H1 (cell line): ENCODE data around the gene NFASC. TPM values are rescaled to one million over a fixed set of nuclear protein-coding genes. Genes with fewer than 3 reads are reported as not detected.
A peak's percentile ranks its signal among the peaks of the same experiment; 100 is the strongest.

ENCODE experiments used
- CTCF ChIA-PET: fragments of 300-600 bp; sonication (Branson Sonifier 250); formaldehyde crosslinking; loops from one replicate; lab custom pipeline; 2021; ENCODE audit not compliant: partially characterized antibody; lab: Charles Lee
- POLR2A ChIA-PET: fragments of 300-600 bp; sonication (Branson Sonifier 250); formaldehyde crosslinking; loops from one replicate; lab custom pipeline; 2021; ENCODE audit warnings: inconsistent platforms; ENCODE audit not compliant: partially characterized antibody; lab: Charles Lee
- DNase-seq, 2 experiments: peaks; one replicate each; pipeline versions ENCODE4 v3.0.0 to v3.0.0-alpha.2; 2010 to 2022; ENCODE audit warnings: low spot score in 2 of 2, low read depth in 1 of 2, mixed read lengths in 1 of 2
- FAIRE-seq: peaks from 2 replicates; lab custom pipeline; 2011; peaks lifted over from hg19 to GRCh38; lab: Jason Lieb, UNC
- H2AFZ ChIP-seq: 2 replicates; pipeline ENCODE4 v1.8.1; 2012; ENCODE audit warnings: low read length, inconsistent platforms
- H2AK5ac ChIP-seq: 2 replicates; pipeline ENCODE4 v1.6.1; 2013; ENCODE audit warnings: low read depth, low read length
- H2BK120ac ChIP-seq: replicated peaks from 2 replicates; pipeline ENCODE3; 2013; ENCODE audit warnings: low read depth, low read length, inconsistent platforms
- H2BK12ac ChIP-seq: 2 replicates; pipeline ENCODE4 v1.6.1; 2013; ENCODE audit warnings: low read depth, low read length
- H2BK15ac ChIP-seq: 2 replicates; pipeline ENCODE4 v1.6.1; 2013; ENCODE audit warnings: low read length
- H2BK20ac ChIP-seq: 2 replicates; pipeline ENCODE4 v1.6.1; 2013; ENCODE audit warnings: low read length
- H2BK5ac ChIP-seq: 2 replicates; pipeline ENCODE4 v1.6.1; 2013; ENCODE audit warnings: low read depth, low read length
- H3K14ac ChIP-seq: 2 replicates; pipeline ENCODE4 v1.6.1; 2013; ENCODE audit warnings: inconsistent platforms; ENCODE audit not compliant: insufficient read length
- H3K18ac ChIP-seq: 2 replicates; pipeline ENCODE4 v1.6.1; 2013; ENCODE audit warnings: low read length; ENCODE audit errors: extremely low read depth
- H3K23ac ChIP-seq: 2 replicates; pipeline ENCODE4 v1.6.1; 2013; ENCODE audit warnings: inconsistent platforms; ENCODE audit not compliant: insufficient read length
- H3K23me2 ChIP-seq: 2 replicates; pipeline ENCODE4 v1.6.1; 2013; ENCODE audit warnings: low read depth, low read length
- H3K27ac ChIP-seq: 2 replicates; pipeline ENCODE4 v1.6.1; 2011; ENCODE audit warnings: low read depth, low read length, inconsistent platforms
- H3K27me3 ChIP-seq, 4 experiments: replicated peaks in 1 of 4; 1 replicate in 1 of 4; 2 replicates in 3 of 4; pipeline versions ENCODE4 v1.6.1 to v1.8.1; 2011 to 2013; ENCODE audit warnings: low read length in 3 of 4, mild to moderate bottlenecking in 3 of 4, inconsistent platforms in 2 of 4, mixed read lengths in 2 of 4, moderate library complexity in 1 of 4; ENCODE audit not compliant: control insufficient read depth in 3 of 4, insufficient read depth in 3 of 4; ENCODE audit errors: extremely low read depth in 1 of 4
- H3K36me3 ChIP-seq, 4 experiments: 2 replicates each; pipeline versions ENCODE4 v1.6.1 to v1.8.1; 2011 to 2013; ENCODE audit warnings: mild to moderate bottlenecking in 4 of 4, low read length in 3 of 4, moderate library complexity in 2 of 4, control low read depth in 1 of 4, inconsistent platforms in 1 of 4; ENCODE audit not compliant: insufficient read depth in 4 of 4, control insufficient read depth in 2 of 4
- H3K4ac ChIP-seq: replicated peaks from 2 replicates; pipeline ENCODE3; 2013; ENCODE audit warnings: low read length, low read depth, mixed read lengths, inconsistent platforms; ENCODE audit not compliant: insufficient read length
- H3K4me1 ChIP-seq, 4 experiments: replicated peaks in 1 of 4; 1 replicate in 1 of 4; 2 replicates in 3 of 4; pipeline versions ENCODE4 v1.6.1 to v1.8.1; 2011 to 2013; ENCODE audit warnings: low read length in 3 of 4, inconsistent platforms in 2 of 4, mixed read lengths in 1 of 4; ENCODE audit not compliant: insufficient read depth in 4 of 4, control insufficient read depth in 3 of 4
- H3K4me2 ChIP-seq, 2 experiments: 2 replicates each; pipeline versions ENCODE4 v1.6.1 to v1.8.1; 2011 to 2013; ENCODE audit warnings: low read depth in 2 of 2, low read length in 2 of 2, control low read depth in 1 of 2, inconsistent platforms in 1 of 2, mild to moderate bottlenecking in 1 of 2; ENCODE audit not compliant: insufficient read depth in 1 of 2
- H3K4me3 ChIP-seq, 4 experiments: fragments of 200-600, 300-600 bp in 1 of 4; sonication (generic), shearing (Covaris generic), sonication (Bioruptor Twin) in 1 of 4; 2 replicates each; pipeline versions ENCODE4 v1.5.1 to v1.8.1; 2011 to 2016; ENCODE audit warnings: low read length in 4 of 4, low read depth in 3 of 4, control low read depth in 2 of 4, inconsistent platforms in 2 of 4, mild to moderate bottlenecking in 2 of 4, mixed read lengths in 1 of 4, moderate library complexity in 1 of 4; ENCODE audit not compliant: insufficient read depth in 2 of 4; ENCODE audit errors: extremely low read depth in 1 of 4
- H3K56ac ChIP-seq: replicated peaks from 2 replicates; pipeline ENCODE3; 2013; ENCODE audit warnings: low read depth, mild to moderate bottlenecking, mixed read lengths, low read length, inconsistent platforms; ENCODE audit not compliant: insufficient read length
- H3K79me1 ChIP-seq: 2 replicates; pipeline ENCODE4 v1.6.1; 2013; ENCODE audit warnings: low read depth, low read length, control low read depth
- H3K79me2 ChIP-seq, 2 experiments: 2 replicates each; pipeline versions ENCODE4 v1.6.1 to v1.8.1; 2012 to 2013; ENCODE audit warnings: low read length in 2 of 2, mild to moderate bottlenecking in 2 of 2, inconsistent platforms in 1 of 2; ENCODE audit not compliant: insufficient read depth in 2 of 2, control insufficient read depth in 1 of 2
- H3K9ac ChIP-seq, 4 experiments: replicated peaks in 1 of 4; 1 replicate in 1 of 4; 2 replicates in 3 of 4; pipeline versions ENCODE4 v1.6.1 to v1.8.1; 2011 to 2013; ENCODE audit warnings: low read depth in 3 of 4, low read length in 3 of 4, control low read depth in 2 of 4, mild to moderate bottlenecking in 2 of 4, moderate library complexity in 2 of 4, inconsistent platforms in 1 of 4; ENCODE audit errors: extremely low read depth in 1 of 4
- H3K9me3 ChIP-seq, 2 experiments: 2 replicates each; pipeline versions ENCODE4 v1.6.1 to v1.8.1; 2012 to 2013; ENCODE audit warnings: mild to moderate bottlenecking in 2 of 2, moderate library complexity in 2 of 2, control low read depth in 1 of 2, inconsistent platforms in 1 of 2, low read depth in 1 of 2, low read length in 1 of 2, mixed read lengths in 1 of 2; ENCODE audit not compliant: insufficient read depth in 2 of 2
- H4K20me1 ChIP-seq, 2 experiments: replicated peaks in 1 of 2; 2 replicates each; pipeline versions ENCODE3 to v1.8.1; 2011 to 2013; ENCODE audit warnings: inconsistent platforms in 2 of 2, low read length in 2 of 2, mild to moderate bottlenecking in 1 of 2; ENCODE audit not compliant: insufficient read depth in 2 of 2, control insufficient read depth in 1 of 2
- H4K5ac ChIP-seq: 2 replicates; pipeline ENCODE4 v1.6.1; 2013; ENCODE audit warnings: low read length, low read depth, mixed read lengths, inconsistent platforms; ENCODE audit not compliant: insufficient read length
- H4K8ac ChIP-seq: 2 replicates; pipeline ENCODE4 v1.8.0; 2013; ENCODE audit warnings: mild to moderate bottlenecking, moderate library complexity, low read length, inconsistent platforms; ENCODE audit not compliant: insufficient read depth; ENCODE audit errors: extremely low read depth
- H4K91ac ChIP-seq: replicated peaks from 2 replicates; pipeline ENCODE3; 2013; ENCODE audit warnings: low read length, mixed read lengths, inconsistent platforms; ENCODE audit not compliant: insufficient read length
- CEBPB ChIP-seq: IDR thresholded peaks from 2 replicates; pipeline ENCODE4 v1.6.1; 2012; ENCODE audit warnings: low read depth, low read length
- CHD1 ChIP-seq: IDR thresholded peaks from 2 replicates; pipeline ENCODE4 v1.6.1; 2012; ENCODE audit warnings: low read depth, low read length, improper control_type of control experiment
- CTBP2 ChIP-seq: IDR thresholded peaks from 2 replicates; pipeline ENCODE4 v1.7.0; 2011; ENCODE audit warnings: borderline replicate concordance, mild to moderate bottlenecking, moderate library complexity, mixed read lengths, low read length; ENCODE audit not compliant: insufficient read depth, insufficient read length
- GABPA ChIP-seq: IDR thresholded peaks from 2 replicates; pipeline ENCODE4 v1.6.1; 2011; ENCODE audit warnings: mild to moderate bottlenecking, low read length, moderate library complexity, borderline replicate concordance; ENCODE audit not compliant: insufficient read depth
- SP1 ChIP-seq: IDR thresholded peaks from 2 replicates; pipeline ENCODE4 v1.6.1; 2011; ENCODE audit warnings: low read depth, low read length
- WGBS, 2 experiments: shearing (Covaris generic) in 1 of 2; methylation state at CpG; one replicate each; pipeline versions ENCODE4 v1.1.6 to v1.1.7; 2013 to 2015; ENCODE audit warnings: low lambda C conversion rate in 2 of 2, mixed read lengths in 2 of 2, inconsistent platforms in 1 of 2, low coverage in 1 of 2, missing lambda C conversion rate in 1 of 2; ENCODE audit not compliant: insufficient replicate concordance in 2 of 2, insufficient coverage in 1 of 2, insufficient read length in 1 of 2; ENCODE audit errors: extremely low coverage in 1 of 2, missing lambda C conversion rate in 1 of 2; 5-methylcytosine and 5-hydroxymethylcytosine counted together
- polyA plus RNA-seq, 7 experiments: library from polyadenylated mRNA; depleted of rRNA in 3 of 7; stranded (reverse) in 5 of 7; unstranded in 2 of 7; fragments of >200 nt in 5 of 7; fragments of 200-250 nt in 2 of 7; gene quantifications; 1 replicate in 5 of 7; 2 replicates in 1 of 7; 4 replicates in 1 of 7; pipeline versions ENCODE4 v1.2.1 to v1.2.3, GENCODE V29; 2011 to 2013; ENCODE audit warnings: missing spikeins in 2 of 7, mixed read lengths in 2 of 7
- total RNA-seq: library from RNA; stranded (reverse); fragmentation: NEBNext Ultra II Directional; extraction: Animal tissue kit (Norgen Biotek cat#: 25700); gene quantifications from 2 replicates; pipeline ENCODE4 v1.2.1, GENCODE V29; 2021
- TF ChIP-seq, protein P1 (sequence below): IDR thresholded peaks from 2 replicates; pipeline ENCODE4 v1.6.1; 2012; ENCODE audit warnings: inconsistent platforms
- TF ChIP-seq, protein P2 (sequence below): IDR thresholded peaks from 2 replicates; pipeline ENCODE4 v1.6.1; 2012; ENCODE audit warnings: inconsistent platforms

NFASC gene
- total and polyA plus RNA-seq, 2 of the 8 experiments (the other 6 are each of a cell fraction or from before 2014, with no cell fraction given): 5.0 to 15.2 TPM

DNA sequence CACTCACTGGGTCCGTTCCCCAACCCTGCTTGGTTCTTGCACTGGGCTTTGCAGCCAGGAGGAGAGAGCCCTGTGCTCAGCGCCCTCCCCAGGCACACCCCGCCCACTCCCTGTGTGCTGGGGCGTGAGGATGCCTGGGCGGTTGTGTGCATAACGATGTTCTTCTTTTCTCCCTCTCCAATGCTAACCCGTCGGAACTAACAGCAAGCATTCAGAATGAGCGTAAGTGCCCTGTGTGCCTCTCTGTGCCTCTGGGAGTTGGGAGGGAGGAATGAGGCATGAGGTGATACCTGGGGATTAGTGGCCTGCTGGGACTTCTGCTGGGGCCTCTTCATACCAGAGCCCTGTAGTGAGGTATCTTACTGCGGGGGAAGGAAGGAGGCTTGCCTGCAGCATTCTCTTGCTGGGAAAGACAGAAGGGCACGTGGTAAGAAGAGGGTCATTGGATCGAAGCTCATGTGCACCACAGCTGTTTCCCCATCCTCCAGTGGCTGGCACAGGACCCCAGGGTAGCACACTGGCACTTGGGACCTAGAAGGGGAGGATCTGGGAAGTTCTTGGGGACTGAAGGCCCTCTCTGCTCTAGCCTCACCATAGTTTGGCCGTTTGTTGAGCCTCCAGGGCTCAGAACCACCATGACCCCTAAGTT lies 79.8 kb downstream of the NFASC start:
- 75% methylated on average over 12 of the region's 13 CpGs; no CpG with 5 or more reads in 1 of the 2 experiments for WGBS, 2 experiments
- ChIA-PET POLR2A (no interaction called here), CTCF (interaction anchor here (0.6 to 5.3 kb wide), 9 partner anchors 8 to 162 kb away, joined by 3 to 35 read pairs (median 4); no protein-coding TSS in a partner anchor)
- H3K4me1 ChIP-seq: peaks cover 0 to 7% (median 4%) of the 10 kb centered on the region in 4 experiments; a peak in 5 of 7 replicates
- no peak overlapping the region for H3K56ac ChIP-seq
- H3K18ac ChIP-seq: no peak overlapping the region
- no peak overlapping the region for H3K14ac ChIP-seq
- H4K5ac ChIP-seq: no peak overlapping the region
- no peaks in the 10 kb centered on the region for H3K27me3 ChIP-seq
- no peak overlapping the region for H3K27ac ChIP-seq
- no peak overlapping the region for H2BK15ac ChIP-seq
- no peak overlapping the region for H3K4me3 ChIP-seq
- H3K4me2 ChIP-seq: peak overlapping the region in 1 of 2 experiments; percentile 5; a peak in 1 of 4 replicates
- H2BK5ac ChIP-seq: no peak overlapping the region; the same call in 1 of the 2 replicates
- no peak overlapping the region for H2AFZ ChIP-seq
- no peak for FAIRE-seq
- TF ChIP-seq, protein P1, sequence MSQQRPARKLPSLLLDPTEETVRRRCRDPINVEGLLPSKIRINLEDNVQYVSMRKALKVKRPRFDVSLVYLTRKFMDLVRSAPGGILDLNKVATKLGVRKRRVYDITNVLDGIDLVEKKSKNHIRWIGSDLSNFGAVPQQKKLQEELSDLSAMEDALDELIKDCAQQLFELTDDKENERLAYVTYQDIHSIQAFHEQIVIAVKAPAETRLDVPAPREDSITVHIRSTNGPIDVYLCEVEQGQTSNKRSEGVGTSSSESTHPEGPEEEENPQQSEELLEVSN: peak; percentile 70
- TF ChIP-seq SP1 (0 out of 2 replicates have a peak, but pooled peaks have one; percentile 30), GABPA (no peak), CEBPB (no peak), CTBP2 (no peak), CHD1 (no peak)
- TF ChIP-seq, protein P2, sequence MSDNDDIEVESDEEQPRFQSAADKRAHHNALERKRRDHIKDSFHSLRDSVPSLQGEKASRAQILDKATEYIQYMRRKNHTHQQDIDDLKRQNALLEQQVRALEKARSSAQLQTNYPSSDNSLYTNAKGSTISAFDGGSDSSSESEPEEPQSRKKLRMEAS: peak; percentile 78
- H2BK20ac ChIP-seq: no peak overlapping the region
- no peak overlapping the region for H3K23ac ChIP-seq
- H3K36me3 ChIP-seq: no peaks in the 10 kb centered on the region
- H3K9me3 ChIP-seq: no peaks in the 10 kb centered on the region
- H3K9ac ChIP-seq: no peak overlapping the region
- no peaks in the 10 kb centered on the region for H3K79me1 ChIP-seq
- no peak overlapping the region for H2BK12ac ChIP-seq
- DNase-seq: no peak
- H4K20me1 ChIP-seq: peaks cover 0 to 2% of the 10 kb centered on the region in 2 experiments
- H4K8ac ChIP-seq: no peak overlapping the region
- H2BK120ac ChIP-seq: no peak overlapping the region
- H4K91ac ChIP-seq: no peak overlapping the region
- no peak overlapping the region for H3K4ac ChIP-seq
- H3K23me2 ChIP-seq: 0 out of 2 replicates have a peak, but pooled peaks cover 4% of the 10 kb centered on the region
- H3K79me2 ChIP-seq: no peaks in the 10 kb centered on the region
- no peak overlapping the region for H2AK5ac ChIP-seq
